ENCODE data around the gene SACM1L. TPM values are rescaled to one million over a fixed set of nuclear protein-coding genes. Genes with fewer than 3 reads are reported as not detected.

The SACM1L gene
- polyA plus RNA-seq, 4 donors, result 56.0 to 71.5 (median 65.3) TPM

DNA sequence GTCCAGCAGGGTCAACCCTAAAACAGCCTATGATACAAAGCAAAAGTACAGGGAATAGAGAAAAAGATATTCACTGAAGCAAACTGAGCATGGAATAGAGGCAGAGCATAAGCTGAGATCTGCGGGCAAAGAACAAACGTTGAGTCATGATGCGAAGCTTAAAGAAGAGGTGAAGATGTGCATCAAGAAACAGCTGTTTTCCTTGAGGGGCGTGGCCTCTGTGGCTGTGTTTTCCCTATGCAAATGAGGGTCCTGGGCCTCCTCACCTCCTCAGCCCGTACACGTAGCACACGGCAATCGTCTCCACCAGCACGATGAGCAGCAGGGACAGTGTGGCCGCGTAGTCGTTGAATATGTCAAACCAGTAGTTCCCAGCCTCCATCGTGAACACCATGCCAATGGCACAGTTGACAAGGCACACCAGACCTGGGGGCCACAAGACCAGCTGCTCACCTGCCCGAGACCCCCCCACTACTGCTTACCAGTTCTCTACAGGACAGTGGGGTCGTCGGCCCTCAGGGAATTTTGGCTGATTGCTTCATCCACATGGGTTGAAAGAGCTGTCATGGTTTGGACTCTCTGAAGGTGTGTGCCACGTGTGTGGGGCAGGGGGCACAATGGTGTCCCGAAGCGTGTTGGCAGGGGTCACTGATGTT, 73.6 kb downstream of the SACM1L start:
- DNase-seq (ENCODE audit: low read depth in 4 of 4, low spot score in 3 of 4), result no peak

- DNase-seq (ENCODE audit: low read depth in 4 of 4, low spot score in 3 of 4), result no peak
Observed at GRCh38 chr3:45763303-45763675, 74.1 kb downstream of the SACM1L start.

- DNase-seq (ENCODE audit: low read depth in 4 of 4, low spot score in 3 of 4), result no peak
Observed at GRCh38 chr3:45765266-45765851, 76.2 kb downstream of the SACM1L start.

- DNase-seq (ENCODE audit: low read depth in 4 of 4, low spot score in 3 of 4), result no peak
Observed at GRCh38 chr3:45765958-45766357, 76.8 kb downstream of the SACM1L start.

GRCh38 chr3:45771166-45771775, 82.1 kb downstream of the SACM1L start:
- no peak for DNase-seq (ENCODE audit: low read depth in 4 of 4, low spot score in 3 of 4)

GRCh38 chr3:45771831-45772230, 82.6 kb downstream of the SACM1L start:
- no peak for DNase-seq (ENCODE audit: low read depth in 4 of 4, low spot score in 3 of 4)

DNA sequence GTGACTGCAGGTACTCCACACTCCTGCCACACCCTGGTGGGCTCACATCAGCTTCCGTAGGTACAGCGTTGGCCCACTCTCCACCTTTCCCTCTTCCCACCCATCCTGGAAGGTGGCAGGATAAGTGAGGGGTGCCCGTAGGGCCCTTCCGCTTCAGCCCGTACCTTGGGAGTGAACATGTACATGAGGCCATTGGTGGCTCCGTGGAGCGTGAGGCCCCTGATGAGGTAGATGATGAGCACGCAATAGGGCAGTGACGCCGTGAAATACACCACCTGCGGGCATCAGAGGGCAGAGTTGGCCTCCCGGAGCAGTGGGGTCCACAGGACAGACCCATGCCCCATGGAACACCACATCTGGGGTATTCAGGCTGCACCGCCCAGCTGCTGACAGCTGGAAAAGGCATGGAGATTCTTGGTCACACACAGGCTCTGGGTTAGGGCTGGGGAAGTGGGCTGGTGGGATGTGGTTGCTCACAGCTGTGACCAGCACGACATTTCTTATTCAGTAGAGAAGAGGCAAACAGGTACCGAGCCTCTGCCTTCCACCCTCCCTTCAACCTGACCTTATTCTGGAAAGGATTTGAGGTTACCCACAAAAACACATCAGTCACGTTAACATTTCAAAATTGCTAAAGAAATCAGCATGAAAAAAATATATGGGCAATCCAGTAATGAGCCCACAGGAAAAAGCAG, 83.3 kb downstream of the SACM1L start:
- no peak for DNase-seq (ENCODE audit: low read depth in 4 of 4, low spot score in 3 of 4)

- DNase-seq (ENCODE audit: low read depth in 4 of 4, low spot score in 3 of 4), result no peak
Observed at GRCh38 chr3:45773072-45773471, 83.9 kb downstream of the SACM1L start.

GRCh38 chr3:45773714-45774449, 84.7 kb downstream of the SACM1L start:
- no peak for DNase-seq (ENCODE audit: low read depth in 4 of 4, low spot score in 3 of 4)

DNA sequence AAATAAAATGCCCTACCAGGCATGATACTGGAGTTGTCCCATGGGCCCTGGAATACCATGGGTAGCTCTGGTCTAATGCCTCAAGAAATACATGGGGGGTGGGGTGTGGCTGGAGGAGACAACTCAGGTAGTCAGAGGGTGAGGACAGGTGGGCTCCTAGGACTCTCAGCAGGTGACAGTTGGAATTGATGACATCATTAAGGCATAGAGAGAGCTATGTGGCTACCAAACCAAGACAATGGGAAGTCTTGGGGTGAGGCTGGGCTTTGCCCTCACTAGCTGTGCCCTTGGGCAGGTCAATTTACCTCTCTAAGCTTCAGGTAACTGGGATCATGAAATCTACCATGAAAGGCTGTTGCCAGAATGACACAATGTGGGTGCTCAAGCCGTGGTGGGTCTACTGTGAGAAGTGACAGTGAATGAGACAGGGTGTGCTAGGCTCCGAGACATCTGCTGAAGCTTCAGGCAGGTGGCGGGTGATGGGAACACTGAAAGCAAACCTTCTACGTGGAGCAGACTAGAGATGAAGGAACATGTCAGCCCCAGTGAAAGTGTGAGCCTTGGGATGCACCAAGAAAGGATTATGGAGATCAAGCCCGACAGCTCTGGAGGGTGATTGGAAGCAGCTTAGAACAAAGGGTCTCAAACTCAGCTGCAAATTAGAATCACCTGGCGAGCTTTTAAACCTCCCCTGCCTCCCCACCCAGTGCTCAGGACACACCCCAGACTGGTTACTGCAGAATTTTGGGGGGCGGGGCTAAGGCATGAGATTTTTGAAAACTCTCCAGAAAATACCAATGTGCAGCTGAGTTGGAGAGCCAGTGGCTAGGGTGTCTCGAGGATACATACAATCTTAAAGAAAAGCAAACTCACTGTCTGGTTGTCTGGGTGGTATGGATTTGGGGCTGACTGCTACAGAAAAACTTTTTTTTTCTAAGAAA, 85.7 kb downstream of the SACM1L start:
- no peak for DNase-seq (ENCODE audit: low read depth in 4 of 4, low spot score in 3 of 4)

DNA sequence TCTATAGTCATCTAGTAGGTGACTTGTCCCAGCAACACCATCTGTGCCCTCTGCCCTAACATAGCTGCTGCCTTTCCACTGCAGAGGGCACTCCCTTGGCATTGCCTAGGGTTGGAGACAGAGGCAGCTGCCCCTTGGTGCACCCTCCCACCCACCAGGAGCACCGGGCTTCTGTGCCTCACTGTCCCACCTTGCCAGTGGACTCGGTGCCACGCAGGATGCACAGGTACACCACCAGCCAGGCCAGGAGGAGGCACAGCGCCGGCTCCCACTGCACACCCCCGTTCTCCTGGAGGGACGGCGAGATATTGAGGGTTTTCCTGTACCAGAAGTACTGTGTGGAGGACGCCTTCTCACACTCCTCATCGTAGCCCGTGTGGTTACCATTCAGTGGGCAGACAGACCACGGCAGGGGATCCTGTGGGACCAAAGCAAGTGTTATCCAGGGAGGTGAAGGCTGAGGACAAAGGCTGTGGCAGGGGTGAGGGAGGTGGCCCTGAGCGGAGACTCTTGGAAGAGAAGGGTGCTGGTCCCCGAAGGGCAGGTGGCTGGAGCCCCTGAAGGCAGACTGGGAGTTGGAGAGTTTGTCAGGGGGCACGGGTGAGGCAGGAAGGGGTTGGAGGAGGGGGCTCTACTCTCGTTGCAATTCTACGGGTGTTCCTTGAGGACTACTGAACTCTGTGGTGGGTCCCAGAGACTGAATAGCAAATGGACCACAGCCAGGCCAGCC, 86.5 kb downstream of the SACM1L start:
- DNase-seq (ENCODE audit: low read depth in 4 of 4, low spot score in 3 of 4), result no peak

GRCh38 chr3:45776301-45776595, 87.1 kb downstream of the SACM1L start:
- DNase-seq (ENCODE audit: low read depth in 4 of 4, low spot score in 3 of 4), result no peak

DNA sequence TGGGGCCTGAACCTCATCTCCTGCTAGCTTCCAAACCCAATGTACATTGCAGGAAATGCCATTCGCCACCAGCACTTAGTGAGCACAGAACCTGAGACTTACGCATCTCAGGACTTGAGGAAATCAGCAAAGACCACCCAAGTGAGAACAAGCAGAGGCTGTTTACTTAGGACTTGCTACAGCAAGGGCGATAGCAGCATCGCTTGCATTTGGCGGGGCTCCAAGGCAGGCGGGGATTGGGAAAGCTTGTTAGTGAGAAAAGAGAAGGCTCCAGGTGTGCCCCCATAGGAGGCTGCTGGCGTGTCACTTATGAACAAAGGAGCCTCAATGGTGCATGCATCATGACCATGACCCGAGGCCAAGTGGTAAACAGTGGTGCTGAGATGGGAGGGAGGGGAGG, 87.4 kb downstream of the SACM1L start:
- DNase-seq (ENCODE audit: low read depth in 4 of 4, low spot score in 3 of 4), result no peak

DNA sequence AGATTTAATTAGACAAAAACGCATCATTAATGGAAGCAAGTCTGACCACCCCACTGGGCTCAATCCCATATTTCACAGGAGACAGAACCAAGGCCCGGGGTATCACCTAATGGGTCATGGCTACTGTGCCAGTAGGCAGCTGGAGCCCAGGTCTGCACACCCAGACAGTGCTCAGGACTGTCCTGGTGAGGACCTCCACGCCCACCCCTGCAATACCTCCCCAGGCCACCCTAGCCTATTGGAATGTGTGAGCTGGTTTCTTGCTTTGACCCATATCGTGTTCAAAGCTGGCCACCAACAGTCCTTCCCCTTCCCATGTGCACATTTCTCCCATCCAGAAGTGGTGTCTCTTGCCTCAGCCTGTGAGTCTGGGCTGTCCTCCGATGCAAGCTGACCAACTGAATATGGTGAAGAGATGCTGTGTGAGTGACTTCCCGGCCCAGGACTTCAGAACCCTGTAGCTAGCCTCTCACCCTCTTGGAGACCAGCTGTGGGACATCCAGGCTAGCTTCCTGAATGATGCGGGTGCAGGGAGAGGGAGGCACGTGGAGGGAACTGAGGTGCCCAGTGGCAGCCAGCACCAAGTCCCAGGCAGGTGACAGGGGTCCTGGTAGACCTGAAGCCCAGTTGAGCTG, 88.0 kb downstream of the SACM1L start:
- DNase-seq (ENCODE audit: low read depth in 4 of 4, low spot score in 3 of 4), result no peak

DNA sequence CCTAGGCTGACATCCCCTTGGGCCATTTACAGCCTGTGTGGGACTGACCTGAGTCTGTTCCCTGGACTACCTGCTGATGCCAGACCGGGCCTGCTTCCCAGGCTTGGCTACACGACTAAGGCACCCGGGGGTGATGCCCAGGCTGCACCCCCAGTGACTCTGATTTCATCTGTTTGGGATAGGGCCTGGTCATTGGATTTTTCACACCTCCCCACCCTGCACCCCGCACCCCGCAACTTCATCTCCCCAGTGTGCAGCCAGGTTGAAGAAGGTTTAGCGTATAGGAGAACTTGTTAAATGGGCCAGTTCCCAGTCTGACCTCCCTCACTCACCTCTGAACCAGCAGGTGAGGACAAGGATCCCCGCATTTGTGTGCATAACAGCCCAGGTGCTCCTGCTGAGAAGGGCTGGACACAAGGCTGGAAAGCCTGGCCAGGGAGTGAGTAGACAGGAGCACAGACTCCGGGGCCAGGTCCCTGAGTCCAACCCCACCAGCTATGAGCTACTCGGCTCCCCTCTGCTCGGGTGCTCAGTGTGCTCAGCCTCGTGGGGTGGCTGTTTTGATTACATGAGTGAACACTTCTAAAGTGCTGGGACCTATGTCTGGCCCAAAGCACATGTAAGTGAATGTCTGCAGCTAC, 88.7 kb downstream of the SACM1L start:
- DNase-seq (ENCODE audit: low read depth in 4 of 4, low spot score in 3 of 4), result no peak

GRCh38 chr3:45778761-45779201, 89.6 kb downstream of the SACM1L start:
- no peak for DNase-seq (ENCODE audit: low read depth in 4 of 4, low spot score in 3 of 4)

GRCh38 chr3:45779746-45780735, 90.8 kb downstream of the SACM1L start:
- no peak for DNase-seq (ENCODE audit: low read depth in 4 of 4, low spot score in 3 of 4)
